B cell (primary cell): Measurements from ENCODE around the gene ELFN1. TPM values are rescaled to one million over a fixed set of nuclear protein-coding genes. Genes with fewer than 3 reads are reported as not detected.
A peak's percentile ranks its signal among the peaks of the same experiment; 100 is the strongest.

Experiments
- ATAC-seq: fragments of 200-7000 bp; cut with Tn5 transposase; one replicate; pipeline ENCODE4 v1.10.0; 2021; ENCODE audit warnings: low read depth, mild to moderate bottlenecking, moderate number of reproducible peaks, moderate library complexity
- CTCF ChIA-PET: fragments of 350-600 bp; sonication (Branson Sonifier 250); formaldehyde crosslinking; loops from one replicate; lab custom pipeline; 2021; ENCODE audit warnings: antibody characterized with exemption, inconsistent platforms; lab: Charles Lee
- POLR2A ChIA-PET: fragments of 350-600 bp; sonication (Branson Sonifier 250); formaldehyde crosslinking; loops from one replicate; lab custom pipeline; 2021; ENCODE audit warnings: antibody characterized with exemption; lab: Charles Lee
- DNase-seq: peaks from one replicate; pipeline ENCODE4 v3.0.0; 2013
- H2AFZ ChIP-seq: 2 replicates; pipeline ENCODE4 v1.6.1; 2012; ENCODE audit warnings: mild to moderate bottlenecking, low read depth, low read length; ENCODE audit not compliant: insufficient read depth, poor library complexity, severe bottlenecking
- H3K27ac ChIP-seq, 2 donors: 1 replicate in 1 of 2; 2 replicates in 1 of 2; pipeline ENCODE4 v1.5.1; 2012 to 2013; ENCODE audit warnings: low read length in 2 of 2, mild to moderate bottlenecking in 2 of 2, moderate library complexity in 1 of 2
- H3K27me3 ChIP-seq, 4 experiments: fragments of 200-600 bp in 1 of 4; sonication (generic) in 1 of 4; replicated peaks in 1 of 4; 1 replicate in 2 of 4; 2 replicates in 2 of 4; pipeline versions ENCODE4 v1.6.1 to v1.7.0; 2013 to 2016; ENCODE audit warnings: low read length in 3 of 4, mild to moderate bottlenecking in 2 of 4, mixed read lengths in 1 of 4, moderate library complexity in 1 of 4; ENCODE audit not compliant: insufficient read depth in 4 of 4, control insufficient read depth in 3 of 4; ENCODE audit errors: control extremely low read depth in 1 of 4
- H3K36me3 ChIP-seq, 2 experiments: replicated peaks in 1 of 2; 1 replicate in 1 of 2; 2 replicates in 1 of 2; pipeline versions ENCODE4 v1.6.1 to v1.7.1; 2013; ENCODE audit warnings: low read length in 1 of 2; ENCODE audit not compliant: insufficient read depth in 2 of 2, control insufficient read depth in 1 of 2; ENCODE audit errors: control extremely low read depth in 1 of 2, extremely low read depth in 1 of 2
- H3K4me1 ChIP-seq, 2 donors: fragments of 200-600 bp in 1 of 2; sonication (generic) in 1 of 2; 1 replicate in 1 of 2; 2 replicates in 1 of 2; pipeline versions ENCODE4 v1.5.1 to v1.6.1; 2013 to 2017; ENCODE audit warnings: low read length in 2 of 2; ENCODE audit not compliant: control insufficient read depth in 2 of 2, insufficient read depth in 2 of 2
- H3K4me2 ChIP-seq: replicated peaks from 2 replicates; pipeline ENCODE3; 2012; ENCODE audit warnings: mild to moderate bottlenecking, low read depth, low read length; ENCODE audit not compliant: poor library complexity, severe bottlenecking
- H3K4me3 ChIP-seq, 5 experiments: fragments of 200-600 bp in 1 of 5; sonication (generic) in 1 of 5; 1 replicate in 3 of 5; 2 replicates in 2 of 5; pipeline versions ENCODE4 v1.5.1 to v1.7.0; 2011 to 2016; ENCODE audit warnings: low read length in 4 of 5, mild to moderate bottlenecking in 4 of 5, low read depth in 2 of 5, control low read depth in 1 of 5, moderate library complexity in 1 of 5; ENCODE audit not compliant: insufficient read depth in 1 of 5; ENCODE audit errors: control extremely low read depth in 1 of 5, extremely low read depth in 1 of 5
- H3K79me2 ChIP-seq: fragments of 200-600 bp; sonication (generic); one replicate; pipeline ENCODE4 v1.6.0; 2016; ENCODE audit warnings: low read length; ENCODE audit not compliant: control insufficient read depth, insufficient read depth
- H3K9ac ChIP-seq: fragments of 200-600 bp; sonication (generic); 2 replicates; pipeline ENCODE4 v1.6.1; 2017; ENCODE audit warnings: mild to moderate bottlenecking, low read length, moderate library complexity
- H3K9me3 ChIP-seq, 3 donors: one replicate each; pipeline versions ENCODE4 v1.6.1 to v1.7.1; 2013; ENCODE audit warnings: low read length in 2 of 3; ENCODE audit not compliant: control insufficient read depth in 2 of 3, insufficient read depth in 1 of 3; ENCODE audit errors: control extremely low read depth in 1 of 3
- H4K20me1 ChIP-seq: 2 replicates; pipeline ENCODE4 v1.6.0; 2012; ENCODE audit warnings: mild to moderate bottlenecking, low read length; ENCODE audit not compliant: insufficient read depth, control insufficient read depth, poor library complexity, severe bottlenecking
- H3K27ac Mint-ChIP-seq: one replicate; pipeline ENCODE4 v1.8.0; 2021; ENCODE audit warnings: mixed read lengths
- H3K27me3 Mint-ChIP-seq: one replicate; pipeline ENCODE4 v1.8.0; 2021; ENCODE audit warnings: mixed read lengths
- H3K4me1 Mint-ChIP-seq: one replicate; pipeline ENCODE4 v1.8.0; 2021; ENCODE audit warnings: mixed read lengths
- H3K4me3 Mint-ChIP-seq: one replicate; pipeline ENCODE4 v1.8.0; 2021; ENCODE audit warnings: mixed read lengths
- H3K9me3 Mint-ChIP-seq: one replicate; pipeline ENCODE4 v1.8.0; 2022; ENCODE audit warnings: mixed read lengths; ENCODE audit not compliant: insufficient read depth
- EZH2 ChIP-seq: IDR thresholded peaks from 2 replicates; pipeline ENCODE4 v1.6.1; 2012; ENCODE audit warnings: borderline replicate concordance, low read depth, mild to moderate bottlenecking, moderate library complexity, low read length; ENCODE audit not compliant: insufficient read depth, poor library complexity, severe bottlenecking
- WGBS: methylation state at CpG from one replicate; pipeline ENCODE4 v1.1.5; 2013; ENCODE audit warnings: missing lambda C conversion rate; ENCODE audit not compliant: insufficient coverage; 5-methylcytosine and 5-hydroxymethylcytosine counted together
- intact Hi-C: fragments of 100-400 bp; cut with micrococcal nuclease; formaldehyde crosslinking; loops from one replicate; pipeline ENCODE4 v1.10.0; 2022
- polyA plus RNA-seq: library from polyadenylated mRNA; depleted of rRNA; stranded (reverse); fragments of >200 nt; gene quantifications from 2 replicates; pipeline ENCODE4 v1.2.3, GENCODE V29; 2012
- total RNA-seq, 2 donors: library from RNA; stranded (reverse); fragments of 120-200 nt in 1 of 2; gene quantifications; 1 replicate in 1 of 2; 2 replicates in 1 of 2; pipeline versions ENCODE4 v1.2.3 to v1.2.4, GENCODE V29; 2013 to 2022
- TF ChIP-seq, protein P1 (sequence below): fragments of 200-600 bp; IDR thresholded peaks from one replicate; pipeline ENCODE4 v1.8.0; 2022; ENCODE audit warnings: antibody characterized with exemption, mild to moderate bottlenecking

The ELFN1 gene
- total and polyA plus RNA-seq, 2 donors (not counting 1 experiment from before 2014, with no cell fraction given) = 0.12 TPM; not detected in 1

DNA sequence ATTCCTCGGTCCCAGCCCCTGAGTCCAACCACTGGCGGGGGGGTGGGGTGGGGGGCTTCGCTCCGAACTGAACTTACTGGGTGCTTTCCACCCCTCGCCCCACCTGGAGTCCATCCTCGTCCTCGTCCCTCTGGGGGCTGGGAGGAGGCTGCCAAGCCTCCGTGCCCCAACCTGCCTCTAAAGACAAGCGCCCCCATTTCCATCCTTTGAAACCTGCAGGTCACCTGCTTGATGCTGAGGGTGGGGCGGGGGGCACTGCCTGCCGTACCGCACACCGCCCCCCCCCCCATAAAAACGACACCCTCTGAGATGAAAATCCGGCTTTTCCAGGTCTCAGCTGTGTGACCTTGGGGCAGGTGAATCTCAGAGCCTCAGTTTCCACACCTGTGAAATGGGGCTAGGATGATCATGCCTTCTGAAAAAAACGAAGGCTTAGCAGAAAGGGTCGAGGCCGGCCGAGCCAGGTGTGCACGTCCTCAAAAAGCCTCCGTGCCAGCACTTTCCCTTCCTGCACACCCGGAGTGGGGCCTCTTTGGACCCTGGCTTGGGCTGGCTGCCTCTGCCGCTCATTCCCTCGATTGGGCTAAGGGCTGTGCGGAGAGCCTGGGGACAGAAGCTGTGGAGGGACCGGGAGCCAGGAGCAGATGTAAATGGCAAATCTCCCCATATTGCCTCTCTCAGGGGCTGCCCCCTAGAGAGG is 967 bp downstream of the ELFN1 start:
- Mint-ChIP-seq H3K9me3 (no peaks in the 10 kb centered on the region), H3K4me3 (peak overlapping the region; percentile 47), H3K27me3 (peaks cover 31% of the 10 kb centered on the region), H3K27ac (no peak overlapping the region), H3K4me1 (peaks cover 17% of the 10 kb centered on the region)
- 22% methylated on average over 15 of the region's 26 CpGs for WGBS
- POLR2A ChIA-PET = no interaction called here
- Histone ChIP-seq H4K20me1 (no peaks in the 10 kb centered on the region), H2AFZ (no peak overlapping the region), H3K4me2 (peak overlapping the region; percentile 63), H3K9me3 (peaks cover 0 to 12% (median 0%) of the 10 kb centered on the region in 3 donors), H3K9ac (no peak overlapping the region), H3K27ac (no peak overlapping the region), H3K4me1 (peaks cover 30 to 33% of the 10 kb centered on the region in 2 donors), H3K79me2 (no peaks in the 10 kb centered on the region), H3K27me3 (peaks cover 0 to 80% (median 22%) of the 10 kb centered on the region in 4 experiments), H3K36me3 (no peaks in the 10 kb centered on the region), H3K4me3 (no peak overlapping the region)
- DNase-seq = no peak
- intact Hi-C loops = no loop called here
- CTCF ChIA-PET = no interaction called here
- no peak for ATAC-seq
- TF ChIP-seq, protein P1, sequence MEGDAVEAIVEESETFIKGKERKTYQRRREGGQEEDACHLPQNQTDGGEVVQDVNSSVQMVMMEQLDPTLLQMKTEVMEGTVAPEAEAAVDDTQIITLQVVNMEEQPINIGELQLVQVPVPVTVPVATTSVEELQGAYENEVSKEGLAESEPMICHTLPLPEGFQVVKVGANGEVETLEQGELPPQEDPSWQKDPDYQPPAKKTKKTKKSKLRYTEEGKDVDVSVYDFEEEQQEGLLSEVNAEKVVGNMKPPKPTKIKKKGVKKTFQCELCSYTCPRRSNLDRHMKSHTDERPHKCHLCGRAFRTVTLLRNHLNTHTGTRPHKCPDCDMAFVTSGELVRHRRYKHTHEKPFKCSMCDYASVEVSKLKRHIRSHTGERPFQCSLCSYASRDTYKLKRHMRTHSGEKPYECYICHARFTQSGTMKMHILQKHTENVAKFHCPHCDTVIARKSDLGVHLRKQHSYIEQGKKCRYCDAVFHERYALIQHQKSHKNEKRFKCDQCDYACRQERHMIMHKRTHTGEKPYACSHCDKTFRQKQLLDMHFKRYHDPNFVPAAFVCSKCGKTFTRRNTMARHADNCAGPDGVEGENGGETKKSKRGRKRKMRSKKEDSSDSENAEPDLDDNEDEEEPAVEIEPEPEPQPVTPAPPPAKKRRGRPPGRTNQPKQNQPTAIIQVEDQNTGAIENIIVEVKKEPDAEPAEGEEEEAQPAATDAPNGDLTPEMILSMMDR = no peak
- no peak for TF ChIP-seq EZH2
